NB4 (cell line): Measurements from ENCODE around the gene KRTAP20-1.

Source experiments
- DNase-seq: peaks from one replicate; pipeline ENCODE4 v3.0.0; 2010; ENCODE audit warnings: low read depth
- H3K4me3 ChIP-seq: one replicate; pipeline ENCODE4 v1.5.1; 2011; ENCODE audit warnings: mild to moderate bottlenecking, low read depth, low read length, moderate library complexity
- MYC ChIP-seq: IDR thresholded peaks from 2 replicates; pipeline ENCODE4 v1.6.1; 2011; ENCODE audit warnings: low read depth, low read length
- POLR2A ChIP-seq: IDR thresholded peaks from 2 replicates; pipeline ENCODE4 v1.6.1; 2011; ENCODE audit warnings: mild to moderate bottlenecking; ENCODE audit not compliant: insufficient read length; ENCODE audit errors: extremely low read depth
- TF ChIP-seq, protein P1 (sequence below): IDR thresholded peaks from one replicate; pipeline ENCODE4 v1.5.1; 2012; ENCODE audit warnings: low read depth, low read length
- TF ChIP-seq, protein P2 (sequence below): IDR thresholded peaks from 2 replicates; pipeline ENCODE4 v1.6.1; 2011; ENCODE audit warnings: low read depth, low read length

The KRTAP20-1 gene

DNA sequence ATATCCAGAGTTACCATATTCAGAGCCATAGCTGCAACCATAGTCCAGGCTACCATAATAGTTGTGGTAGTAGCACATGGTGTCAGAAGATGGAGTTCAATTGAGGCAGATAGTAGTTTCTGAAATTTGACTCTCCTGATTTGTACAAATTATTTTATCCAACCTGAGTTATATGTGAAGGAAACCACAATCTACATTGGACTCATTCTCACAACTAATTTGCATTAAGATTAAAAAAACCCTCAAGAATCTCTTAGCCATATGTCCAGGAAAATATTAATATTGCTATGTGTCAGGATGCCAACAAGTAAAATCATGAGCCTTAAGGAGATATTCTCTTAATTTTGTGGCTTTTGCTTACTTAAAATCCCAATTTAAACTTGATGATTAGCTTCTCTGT lies 25.9 kb upstream of the KRTAP20-1 start, which contains the start of gene KRTAP22-2:
Gene KRTAP22-2 (minus strand): TSS at position 101 of the 400 bp plus-strand sequence.
- no peak for DNase-seq
- TF ChIP-seq POLR2A (no peak), MYC (no peak)
- TF ChIP-seq, protein P1, sequence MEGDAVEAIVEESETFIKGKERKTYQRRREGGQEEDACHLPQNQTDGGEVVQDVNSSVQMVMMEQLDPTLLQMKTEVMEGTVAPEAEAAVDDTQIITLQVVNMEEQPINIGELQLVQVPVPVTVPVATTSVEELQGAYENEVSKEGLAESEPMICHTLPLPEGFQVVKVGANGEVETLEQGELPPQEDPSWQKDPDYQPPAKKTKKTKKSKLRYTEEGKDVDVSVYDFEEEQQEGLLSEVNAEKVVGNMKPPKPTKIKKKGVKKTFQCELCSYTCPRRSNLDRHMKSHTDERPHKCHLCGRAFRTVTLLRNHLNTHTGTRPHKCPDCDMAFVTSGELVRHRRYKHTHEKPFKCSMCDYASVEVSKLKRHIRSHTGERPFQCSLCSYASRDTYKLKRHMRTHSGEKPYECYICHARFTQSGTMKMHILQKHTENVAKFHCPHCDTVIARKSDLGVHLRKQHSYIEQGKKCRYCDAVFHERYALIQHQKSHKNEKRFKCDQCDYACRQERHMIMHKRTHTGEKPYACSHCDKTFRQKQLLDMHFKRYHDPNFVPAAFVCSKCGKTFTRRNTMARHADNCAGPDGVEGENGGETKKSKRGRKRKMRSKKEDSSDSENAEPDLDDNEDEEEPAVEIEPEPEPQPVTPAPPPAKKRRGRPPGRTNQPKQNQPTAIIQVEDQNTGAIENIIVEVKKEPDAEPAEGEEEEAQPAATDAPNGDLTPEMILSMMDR: no peak
- TF ChIP-seq, protein P2, sequence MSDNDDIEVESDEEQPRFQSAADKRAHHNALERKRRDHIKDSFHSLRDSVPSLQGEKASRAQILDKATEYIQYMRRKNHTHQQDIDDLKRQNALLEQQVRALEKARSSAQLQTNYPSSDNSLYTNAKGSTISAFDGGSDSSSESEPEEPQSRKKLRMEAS: no peak
- no peak within 1 kb of the TSS for H3K4me3 ChIP-seq

DNA sequence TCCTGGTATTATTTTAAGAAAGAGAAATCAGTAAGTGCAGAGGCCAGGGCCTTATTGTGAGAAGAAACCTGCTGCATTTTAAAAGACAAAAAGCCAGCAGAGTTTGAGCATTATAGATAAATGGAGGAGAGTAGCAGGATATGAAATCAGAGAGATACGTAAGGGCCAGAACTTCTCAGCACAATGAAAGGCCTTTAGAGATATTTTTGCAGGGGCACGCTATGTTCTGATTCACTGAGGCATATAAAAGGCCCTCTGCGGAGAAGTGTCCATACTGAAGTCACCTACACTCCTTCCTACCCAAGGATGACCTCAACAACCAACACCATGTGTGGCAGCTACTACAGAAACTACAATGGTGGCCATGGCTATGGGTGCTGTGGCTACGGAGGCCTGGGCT lies 24.1 kb upstream of the KRTAP20-1 start, which contains the start of gene KRTAP6-3:
Gene KRTAP6-3 (plus strand): TSS at position 301 of the 400 bp plus-strand sequence. CDS start 6 bp downstream, at position 307.
- TF ChIP-seq, protein P2: no peak
- TF ChIP-seq MYC (no peak), POLR2A (no peak)
- TF ChIP-seq, protein P1: no peak
- no peak within 1 kb of the TSS for H3K4me3 ChIP-seq
- DNase-seq: no peak

DNA sequence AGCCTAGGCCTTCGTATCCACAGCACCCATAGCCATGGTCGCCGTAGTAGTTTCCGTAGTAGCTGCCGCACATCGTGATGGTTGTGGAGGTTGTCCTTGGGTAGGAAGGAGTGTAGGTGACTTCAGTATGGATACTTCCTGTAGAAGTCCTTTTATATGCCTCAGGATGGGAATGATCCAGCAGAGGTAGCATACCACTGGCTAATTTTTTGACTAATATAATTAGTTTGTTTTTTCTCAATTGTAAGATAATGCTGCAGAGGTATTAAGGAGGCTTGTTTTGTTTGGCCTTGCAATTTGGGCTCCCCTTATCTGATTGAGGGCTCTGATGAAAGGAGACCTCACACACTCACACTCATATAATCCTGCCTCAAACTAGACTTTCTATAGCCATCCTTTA lies 17.4 kb upstream of the KRTAP20-1 start, which contains the start of gene KRTAP6-2:
Gene KRTAP6-2 (minus strand): TSS at position 101 of the 400 bp plus-strand sequence. CDS start 28 bp downstream, at position 73.
- no peak for DNase-seq
- no peak within 1 kb of the TSS for H3K4me3 ChIP-seq
- TF ChIP-seq POLR2A (no peak), MYC (no peak)
- TF ChIP-seq, protein P2: no peak
- TF ChIP-seq, protein P1: no peak

DNA sequence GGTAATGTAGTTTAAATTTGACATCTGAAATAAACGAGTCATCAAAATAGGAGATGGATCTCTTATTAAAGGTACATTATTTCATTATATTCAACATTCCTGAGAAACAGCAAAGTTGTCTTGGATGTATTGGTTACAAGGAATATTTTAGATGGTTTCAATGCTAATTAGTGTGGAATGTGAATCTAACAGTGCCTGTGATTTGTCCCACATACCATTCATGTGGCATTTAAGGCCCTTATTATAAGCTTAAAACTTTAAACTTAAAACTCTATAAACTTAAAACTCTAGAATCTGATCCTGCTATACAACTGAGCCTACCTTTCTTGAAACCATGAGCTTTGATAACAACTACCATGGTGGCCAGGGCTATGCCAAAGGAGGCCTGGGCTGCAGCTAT lies 15.4 kb upstream of the KRTAP20-1 start, which contains the start of gene KRTAP22-1:
Gene KRTAP22-1 (plus strand): TSS at position 301 of the 400 bp plus-strand sequence.
- H3K4me3 ChIP-seq: no peak within 1 kb of the TSS
- no peak for DNase-seq
- TF ChIP-seq, protein P1: no peak
- TF ChIP-seq, protein P2: no peak
- TF ChIP-seq MYC (no peak), POLR2A (no peak)

DNA sequence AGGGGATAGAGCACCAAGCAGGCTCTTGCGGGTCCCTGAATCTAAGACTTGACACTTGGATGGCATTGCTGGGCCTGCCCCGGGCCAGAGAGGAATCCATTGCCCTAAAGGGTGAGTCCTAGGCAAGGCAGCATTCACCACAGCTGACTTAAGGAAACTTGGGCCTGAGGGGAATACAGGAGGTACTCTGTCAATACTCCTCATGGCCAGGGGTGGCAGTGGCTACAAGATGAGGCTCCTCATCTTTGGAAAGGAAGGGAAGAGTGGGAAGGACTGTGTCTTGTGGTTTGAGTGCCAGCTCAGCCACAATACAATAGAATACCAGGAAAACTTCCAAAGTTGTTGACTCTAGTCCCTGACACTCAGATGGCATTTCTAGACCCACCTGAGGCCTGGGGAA lies 10.3 kb upstream of the KRTAP20-1 start:
- DNase-seq: no peak
- H3K4me3 ChIP-seq: no peak overlapping the region
- TF ChIP-seq, protein P1: no peak
- no peak for TF ChIP-seq MYC
- TF ChIP-seq, protein P2: no peak

DNA sequence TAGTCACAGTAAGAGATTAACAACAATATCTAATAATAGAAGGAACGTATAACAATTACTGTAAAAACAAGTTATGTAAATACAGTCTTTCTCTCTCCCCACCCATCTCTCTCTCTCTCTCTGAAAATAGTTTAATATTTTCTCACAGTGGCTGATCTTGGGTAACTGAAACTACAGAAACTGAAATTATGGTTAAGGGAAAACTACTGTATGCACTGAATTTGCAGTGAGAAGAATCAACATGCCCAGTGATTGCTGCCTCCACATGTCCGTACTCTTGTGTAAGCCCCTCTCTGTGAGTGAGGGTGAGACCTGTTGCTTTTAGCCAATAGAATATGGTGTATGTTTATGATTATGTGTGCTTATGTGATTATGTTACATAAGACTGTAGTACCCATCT lies 4.1 kb upstream of the KRTAP20-1 start:
- TF ChIP-seq MYC: no peak
- TF ChIP-seq, protein P1: no peak
- H3K4me3 ChIP-seq: no peak overlapping the region
- no peak for DNase-seq
